GM23338 (cell line): ENCODE measurements around the gene SLC17A6. TPM values are rescaled to one million over a fixed set of nuclear protein-coding genes. Genes with fewer than 3 reads are reported as not detected.

Experiments used
- ATAC-seq: fragments of 200-7000 bp; cut with Tn5 transposase; 3 replicates; pipeline ENCODE4 v1.9.1; 2020
- DNase-seq: peaks from one replicate; pipeline ENCODE4 v3.0.0-alpha.2; 2015; ENCODE audit warnings: low spot score
- H2AFZ ChIP-seq: fragments of 200-600 bp; sonication (generic); 2 replicates; pipeline ENCODE4 v1.8.0; 2016; ENCODE audit warnings: antibody characterized with exemption, mild to moderate bottlenecking, moderate library complexity
- H3F3A ChIP-seq: fragments of 200-600 bp; sonication (generic); replicated peaks from 2 replicates; pipeline ENCODE4 v1.8.0; 2017; ENCODE audit warnings: antibody characterized with exemption, mixed run types, low read depth
- H3K27ac ChIP-seq: fragments of 200-600 bp; sonication (generic); 2 replicates; pipeline ENCODE4 v1.6.1; 2016; ENCODE audit warnings: low read depth
- H3K27me3 ChIP-seq: fragments of 200-600 bp; sonication (generic); 2 replicates; pipeline ENCODE4 v1.8.0; 2016; ENCODE audit warnings: mild to moderate bottlenecking, mixed run types, moderate library complexity; ENCODE audit not compliant: insufficient read depth
- H3K36me3 ChIP-seq: fragments of 200-600 bp; sonication (generic); 2 replicates; pipeline ENCODE4 v1.8.0; 2016; ENCODE audit warnings: mild to moderate bottlenecking; ENCODE audit not compliant: insufficient read depth
- H3K4me1 ChIP-seq: fragments of 200-600 bp; sonication (generic); 2 replicates; pipeline ENCODE4 v1.8.0; 2016; ENCODE audit warnings: mild to moderate bottlenecking, moderate library complexity; ENCODE audit not compliant: insufficient read depth
- H3K4me2 ChIP-seq: fragments of 200-600 bp; sonication (generic); 2 replicates; pipeline ENCODE4 v1.7.1; 2017; ENCODE audit warnings: mixed run types
- H3K4me3 ChIP-seq: fragments of 200-600 bp; sonication (generic); 2 replicates; pipeline ENCODE4 v1.6.1; 2016; ENCODE audit warnings: mixed run types
- H3K79me2 ChIP-seq: fragments of 200-600 bp; sonication (generic); replicated peaks from 2 replicates; pipeline ENCODE4 v1.8.0; 2017; ENCODE audit warnings: mild to moderate bottlenecking; ENCODE audit not compliant: insufficient read depth
- H3K9me2 ChIP-seq: fragments of 200-600 bp; sonication (generic); 2 replicates; pipeline ENCODE4 v1.8.0; 2017; ENCODE audit not compliant: insufficient read depth
- H4K20me1 ChIP-seq: fragments of 200-600 bp; sonication (generic); replicated peaks from 2 replicates; pipeline ENCODE4 v1.8.0; 2017; ENCODE audit warnings: mild to moderate bottlenecking; ENCODE audit not compliant: insufficient read depth
- H3K27ac Mint-ChIP-seq: 2 replicates; pipeline ENCODE4 v1.8.0; 2020; ENCODE audit warnings: inconsistent platforms, mild to moderate bottlenecking, moderate library complexity, mixed read lengths
- H3K27me3 Mint-ChIP-seq: 3 replicates; pipeline ENCODE4 v1.8.0; 2022; ENCODE audit warnings: low read depth, mild to moderate bottlenecking, moderate library complexity, mixed read lengths, inconsistent platforms; ENCODE audit not compliant: insufficient read depth, poor library complexity
- H3K36me3 Mint-ChIP-seq: 3 replicates; pipeline ENCODE4 v1.8.0; 2021; ENCODE audit warnings: low read depth, mild to moderate bottlenecking, inconsistent platforms, moderate library complexity, mixed read lengths
- H3K4me1 Mint-ChIP-seq: 3 replicates; pipeline ENCODE4 v1.8.0; 2020; ENCODE audit warnings: mild to moderate bottlenecking, inconsistent platforms, mixed read lengths
- H3K4me3 Mint-ChIP-seq: 3 replicates; pipeline ENCODE4 v1.8.0; 2021; ENCODE audit warnings: moderate library complexity, mild to moderate bottlenecking, inconsistent platforms, mixed read lengths
- H3K9me3 Mint-ChIP-seq: 3 replicates; pipeline ENCODE4 v1.8.0; 2020; ENCODE audit warnings: moderate library complexity, mild to moderate bottlenecking, inconsistent platforms, mixed read lengths
- CREB1 ChIP-seq: fragments of 250-450 bp; sonication (Bioruptor Pico); IDR thresholded peaks from 2 replicates; pipeline ENCODE4 v1.5.0; 2020; ENCODE audit warnings: low read depth, mild to moderate bottlenecking, moderate library complexity
- EZH2 ChIP-seq: fragments of 200-600 bp; sonication (generic); IDR thresholded peaks from one replicate; pipeline ENCODE4 v1.8.0; 2017; ENCODE audit warnings: antibody characterized with exemption, mild to moderate bottlenecking, low read depth; ENCODE audit not compliant: unreplicated experiment
- EZH2phosphoT487 ChIP-seq: fragments of 200-600 bp; sonication (generic); IDR thresholded peaks from one replicate; pipeline ENCODE4 v1.8.1; 2018; ENCODE audit warnings: antibody characterized with exemption; ENCODE audit not compliant: unreplicated experiment
- JUNB ChIP-seq: IDR thresholded peaks from one replicate; pipeline ENCODE4 v1.6.1; 2016; ENCODE audit warnings: antibody characterized with exemption; ENCODE audit not compliant: unreplicated experiment
- NANOG ChIP-seq: IDR thresholded peaks from 2 replicates; pipeline ENCODE4 v1.6.1; 2016; ENCODE audit warnings: antibody characterized with exemption, borderline replicate concordance
- POLR2AphosphoS5 ChIP-seq: IDR thresholded peaks from 2 replicates; pipeline ENCODE4 v1.6.1; 2016; ENCODE audit warnings: antibody characterized with exemption, low read depth
- STAT1 ChIP-seq: IDR thresholded peaks from one replicate; pipeline ENCODE4 v1.6.1; 2016; ENCODE audit warnings: antibody characterized with exemption; ENCODE audit not compliant: unreplicated experiment
- ZNF114 ChIP-seq: fragments of 250-450 bp; sonication (Bioruptor Pico); IDR thresholded peaks from 2 replicates; pipeline ENCODE4 v1.5.0; 2020; ENCODE audit warnings: mild to moderate bottlenecking, moderate library complexity
- ZNF331 ChIP-seq: fragments of 250-450 bp; sonication (Bioruptor Pico); IDR thresholded peaks from 2 replicates; pipeline ENCODE4 v1.5.0; 2020; ENCODE audit warnings: low read depth, mild to moderate bottlenecking, moderate library complexity
- polyA plus RNA-seq: library from polyadenylated mRNA; unstranded; fragments of >200 nt; fragmentation: Nextera tagmentation; extraction: Ambion mirVana; gene quantifications from 2 replicates; pipeline ENCODE4 v1.2.1, GENCODE V29; 2016
- total RNA-seq: library from RNA; depleted of rRNA; stranded (reverse); fragments of >200 nt; shearing (Covaris generic); gene quantifications from 2 replicates; pipeline ENCODE4 v1.2.3, GENCODE V29; 2014
- TF ChIP-seq, protein P1 (sequence below), 2 experiments: fragments of 200-600 bp in 1 of 2; sonication (generic) in 1 of 2; conservative IDR thresholded peaks; 2 replicates each; pipeline versions ENCODE4 v1.5.1 to v1.6.1; 2016 to 2017; ENCODE audit warnings: antibody characterized with exemption in 2 of 2, low read depth in 2 of 2, mild to moderate bottlenecking in 2 of 2, moderate library complexity in 1 of 2
- TF ChIP-seq, protein P2 (sequence below): fragments of 250-450 bp; sonication (Bioruptor Pico); IDR thresholded peaks from 2 replicates; pipeline ENCODE4 v1.5.0; 2020; ENCODE audit warnings: mild to moderate bottlenecking, moderate library complexity
- TF ChIP-seq, protein P3 (sequence below): IDR thresholded peaks from one replicate; pipeline ENCODE4 v1.6.1; 2018; ENCODE audit warnings: antibody characterized with exemption; ENCODE audit not compliant: unreplicated experiment
- TF ChIP-seq, protein P4 (sequence below): IDR thresholded peaks from 2 replicates; pipeline ENCODE4 v1.6.1; 2016; ENCODE audit warnings: antibody characterized with exemption

Gene SLC17A6
- total and polyA plus RNA-seq, 2 experiments from 2014 or later: 0.31 TPM

DNA sequence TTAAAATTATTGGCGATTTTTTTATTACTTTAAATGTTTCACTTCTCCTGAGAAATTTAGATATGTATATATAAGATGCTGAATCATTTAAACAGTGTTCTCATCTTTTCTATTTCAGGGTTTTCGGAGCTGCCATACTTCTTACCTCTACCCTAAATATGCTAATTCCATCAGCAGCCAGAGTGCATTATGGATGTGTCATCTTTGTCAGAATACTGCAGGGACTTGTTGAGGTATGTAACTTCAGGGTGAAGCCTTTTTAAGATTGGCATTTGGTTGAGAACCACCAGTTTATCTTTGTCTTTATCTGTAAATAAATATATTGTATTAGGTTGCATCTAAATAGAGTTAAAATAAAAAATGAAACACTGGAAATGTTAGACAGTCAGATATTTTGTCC lies 21.1 kb downstream of the SLC17A6 start:
- ATAC-seq: no peak
- Histone ChIP-seq H4K20me1 (no peaks in the 10 kb centered on the region), H2AFZ (no peak overlapping the region), H3K4me1 (no peaks in the 10 kb centered on the region), H3K4me2 (no peak overlapping the region), H3F3A (no peaks in the 10 kb centered on the region), H3K36me3 (no peaks in the 10 kb centered on the region), H3K9me2 (no peaks in the 10 kb centered on the region), H3K4me3 (no peak overlapping the region), H3K27me3 (no peaks in the 10 kb centered on the region), H3K79me2 (no peaks in the 10 kb centered on the region), H3K27ac (no peak overlapping the region)
- Mint-ChIP-seq H3K4me1 (peaks cover 12% of the 10 kb centered on the region), H3K4me3 (no peak overlapping the region), H3K36me3 (no peaks in the 10 kb centered on the region), H3K9me3 (no peaks in the 10 kb centered on the region), H3K27me3 (no peaks in the 10 kb centered on the region), H3K27ac (no peak overlapping the region)
- DNase-seq: no peak
- no peak for TF ChIP-seq EZH2phosphoT487
- TF ChIP-seq JUNB: no peak
- no peak for TF ChIP-seq EZH2
- TF ChIP-seq STAT1: no peak
- TF ChIP-seq, protein P1, sequence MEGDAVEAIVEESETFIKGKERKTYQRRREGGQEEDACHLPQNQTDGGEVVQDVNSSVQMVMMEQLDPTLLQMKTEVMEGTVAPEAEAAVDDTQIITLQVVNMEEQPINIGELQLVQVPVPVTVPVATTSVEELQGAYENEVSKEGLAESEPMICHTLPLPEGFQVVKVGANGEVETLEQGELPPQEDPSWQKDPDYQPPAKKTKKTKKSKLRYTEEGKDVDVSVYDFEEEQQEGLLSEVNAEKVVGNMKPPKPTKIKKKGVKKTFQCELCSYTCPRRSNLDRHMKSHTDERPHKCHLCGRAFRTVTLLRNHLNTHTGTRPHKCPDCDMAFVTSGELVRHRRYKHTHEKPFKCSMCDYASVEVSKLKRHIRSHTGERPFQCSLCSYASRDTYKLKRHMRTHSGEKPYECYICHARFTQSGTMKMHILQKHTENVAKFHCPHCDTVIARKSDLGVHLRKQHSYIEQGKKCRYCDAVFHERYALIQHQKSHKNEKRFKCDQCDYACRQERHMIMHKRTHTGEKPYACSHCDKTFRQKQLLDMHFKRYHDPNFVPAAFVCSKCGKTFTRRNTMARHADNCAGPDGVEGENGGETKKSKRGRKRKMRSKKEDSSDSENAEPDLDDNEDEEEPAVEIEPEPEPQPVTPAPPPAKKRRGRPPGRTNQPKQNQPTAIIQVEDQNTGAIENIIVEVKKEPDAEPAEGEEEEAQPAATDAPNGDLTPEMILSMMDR (conservative IDR thresholded peaks at IDR 0.05; ENCODE audit: low read depth in 2 of 2): no peak
- TF ChIP-seq, protein P2, sequence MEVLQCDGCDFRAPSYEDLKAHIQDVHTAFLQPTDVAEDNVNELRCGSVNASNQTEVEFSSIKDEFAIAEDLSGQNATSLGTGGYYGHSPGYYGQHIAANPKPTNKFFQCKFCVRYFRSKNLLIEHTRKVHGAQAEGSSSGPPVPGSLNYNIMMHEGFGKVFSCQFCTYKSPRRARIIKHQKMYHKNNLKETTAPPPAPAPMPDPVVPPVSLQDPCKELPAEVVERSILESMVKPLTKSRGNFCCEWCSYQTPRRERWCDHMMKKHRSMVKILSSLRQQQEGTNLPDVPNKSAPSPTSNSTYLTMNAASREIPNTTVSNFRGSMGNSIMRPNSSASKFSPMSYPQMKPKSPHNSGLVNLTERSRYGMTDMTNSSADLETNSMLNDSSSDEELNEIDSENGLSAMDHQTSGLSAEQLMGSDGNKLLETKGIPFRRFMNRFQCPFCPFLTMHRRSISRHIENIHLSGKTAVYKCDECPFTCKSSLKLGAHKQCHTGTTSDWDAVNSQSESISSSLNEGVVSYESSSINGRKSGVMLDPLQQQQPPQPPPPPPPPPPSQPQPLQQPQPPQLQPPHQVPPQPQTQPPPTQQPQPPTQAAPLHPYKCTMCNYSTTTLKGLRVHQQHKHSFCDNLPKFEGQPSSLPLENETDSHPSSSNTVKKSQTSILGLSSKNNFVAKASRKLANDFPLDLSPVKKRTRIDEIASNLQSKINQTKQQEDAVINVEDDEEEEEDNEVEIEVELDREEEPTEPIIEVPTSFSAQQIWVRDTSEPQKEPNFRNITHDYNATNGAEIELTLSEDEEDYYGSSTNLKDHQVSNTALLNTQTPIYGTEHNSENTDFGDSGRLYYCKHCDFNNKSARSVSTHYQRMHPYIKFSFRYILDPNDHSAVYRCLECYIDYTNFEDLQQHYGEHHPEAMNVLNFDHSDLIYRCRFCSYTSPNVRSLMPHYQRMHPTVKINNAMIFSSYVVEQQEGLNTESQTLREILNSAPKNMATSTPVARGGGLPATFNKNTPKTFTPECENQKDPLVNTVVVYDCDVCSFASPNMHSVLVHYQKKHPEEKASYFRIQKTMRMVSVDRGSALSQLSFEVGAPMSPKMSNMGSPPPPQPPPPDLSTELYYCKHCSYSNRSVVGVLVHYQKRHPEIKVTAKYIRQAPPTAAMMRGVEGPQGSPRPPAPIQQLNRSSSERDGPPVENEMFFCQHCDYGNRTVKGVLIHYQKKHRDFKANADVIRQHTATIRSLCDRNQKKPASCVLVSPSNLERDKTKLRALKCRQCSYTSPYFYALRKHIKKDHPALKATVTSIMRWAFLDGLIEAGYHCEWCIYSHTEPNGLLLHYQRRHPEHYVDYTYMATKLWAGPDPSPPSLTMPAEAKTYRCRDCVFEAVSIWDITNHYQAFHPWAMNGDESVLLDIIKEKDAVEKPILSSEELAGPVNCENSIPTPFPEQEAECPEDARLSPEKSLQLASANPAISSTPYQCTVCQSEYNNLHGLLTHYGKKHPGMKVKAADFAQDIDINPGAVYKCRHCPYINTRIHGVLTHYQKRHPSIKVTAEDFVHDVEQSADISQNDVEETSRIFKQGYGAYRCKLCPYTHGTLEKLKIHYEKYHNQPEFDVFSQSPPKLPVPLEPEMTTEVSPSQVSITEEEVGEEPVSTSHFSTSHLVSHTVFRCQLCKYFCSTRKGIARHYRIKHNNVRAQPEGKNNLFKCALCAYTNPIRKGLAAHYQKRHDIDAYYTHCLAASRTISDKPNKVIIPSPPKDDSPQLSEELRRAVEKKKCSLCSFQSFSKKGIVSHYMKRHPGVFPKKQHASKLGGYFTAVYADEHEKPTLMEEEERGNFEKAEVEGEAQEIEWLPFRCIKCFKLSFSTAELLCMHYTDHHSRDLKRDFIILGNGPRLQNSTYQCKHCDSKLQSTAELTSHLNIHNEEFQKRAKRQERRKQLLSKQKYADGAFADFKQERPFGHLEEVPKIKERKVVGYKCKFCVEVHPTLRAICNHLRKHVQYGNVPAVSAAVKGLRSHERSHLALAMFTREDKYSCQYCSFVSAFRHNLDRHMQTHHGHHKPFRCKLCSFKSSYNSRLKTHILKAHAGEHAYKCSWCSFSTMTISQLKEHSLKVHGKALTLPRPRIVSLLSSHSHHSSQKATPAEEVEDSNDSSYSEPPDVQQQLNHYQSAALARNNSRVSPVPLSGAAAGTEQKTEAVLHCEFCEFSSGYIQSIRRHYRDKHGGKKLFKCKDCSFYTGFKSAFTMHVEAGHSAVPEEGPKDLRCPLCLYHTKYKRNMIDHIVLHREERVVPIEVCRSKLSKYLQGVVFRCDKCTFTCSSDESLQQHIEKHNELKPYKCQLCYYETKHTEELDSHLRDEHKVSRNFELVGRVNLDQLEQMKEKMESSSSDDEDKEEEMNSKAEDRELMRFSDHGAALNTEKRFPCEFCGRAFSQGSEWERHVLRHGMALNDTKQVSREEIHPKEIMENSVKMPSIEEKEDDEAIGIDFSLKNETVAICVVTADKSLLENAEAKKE (CRISPR knock-in tag): no peak
- TF ChIP-seq ZNF331: no peak
- TF ChIP-seq, protein P3, sequence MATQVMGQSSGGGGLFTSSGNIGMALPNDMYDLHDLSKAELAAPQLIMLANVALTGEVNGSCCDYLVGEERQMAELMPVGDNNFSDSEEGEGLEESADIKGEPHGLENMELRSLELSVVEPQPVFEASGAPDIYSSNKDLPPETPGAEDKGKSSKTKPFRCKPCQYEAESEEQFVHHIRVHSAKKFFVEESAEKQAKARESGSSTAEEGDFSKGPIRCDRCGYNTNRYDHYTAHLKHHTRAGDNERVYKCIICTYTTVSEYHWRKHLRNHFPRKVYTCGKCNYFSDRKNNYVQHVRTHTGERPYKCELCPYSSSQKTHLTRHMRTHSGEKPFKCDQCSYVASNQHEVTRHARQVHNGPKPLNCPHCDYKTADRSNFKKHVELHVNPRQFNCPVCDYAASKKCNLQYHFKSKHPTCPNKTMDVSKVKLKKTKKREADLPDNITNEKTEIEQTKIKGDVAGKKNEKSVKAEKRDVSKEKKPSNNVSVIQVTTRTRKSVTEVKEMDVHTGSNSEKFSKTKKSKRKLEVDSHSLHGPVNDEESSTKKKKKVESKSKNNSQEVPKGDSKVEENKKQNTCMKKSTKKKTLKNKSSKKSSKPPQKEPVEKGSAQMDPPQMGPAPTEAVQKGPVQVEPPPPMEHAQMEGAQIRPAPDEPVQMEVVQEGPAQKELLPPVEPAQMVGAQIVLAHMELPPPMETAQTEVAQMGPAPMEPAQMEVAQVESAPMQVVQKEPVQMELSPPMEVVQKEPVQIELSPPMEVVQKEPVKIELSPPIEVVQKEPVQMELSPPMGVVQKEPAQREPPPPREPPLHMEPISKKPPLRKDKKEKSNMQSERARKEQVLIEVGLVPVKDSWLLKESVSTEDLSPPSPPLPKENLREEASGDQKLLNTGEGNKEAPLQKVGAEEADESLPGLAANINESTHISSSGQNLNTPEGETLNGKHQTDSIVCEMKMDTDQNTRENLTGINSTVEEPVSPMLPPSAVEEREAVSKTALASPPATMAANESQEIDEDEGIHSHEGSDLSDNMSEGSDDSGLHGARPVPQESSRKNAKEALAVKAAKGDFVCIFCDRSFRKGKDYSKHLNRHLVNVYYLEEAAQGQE: no peak
- no peak for TF ChIP-seq NANOG
- TF ChIP-seq, protein P4, sequence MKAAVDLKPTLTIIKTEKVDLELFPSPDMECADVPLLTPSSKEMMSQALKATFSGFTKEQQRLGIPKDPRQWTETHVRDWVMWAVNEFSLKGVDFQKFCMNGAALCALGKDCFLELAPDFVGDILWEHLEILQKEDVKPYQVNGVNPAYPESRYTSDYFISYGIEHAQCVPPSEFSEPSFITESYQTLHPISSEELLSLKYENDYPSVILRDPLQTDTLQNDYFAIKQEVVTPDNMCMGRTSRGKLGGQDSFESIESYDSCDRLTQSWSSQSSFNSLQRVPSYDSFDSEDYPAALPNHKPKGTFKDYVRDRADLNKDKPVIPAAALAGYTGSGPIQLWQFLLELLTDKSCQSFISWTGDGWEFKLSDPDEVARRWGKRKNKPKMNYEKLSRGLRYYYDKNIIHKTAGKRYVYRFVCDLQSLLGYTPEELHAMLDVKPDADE: no peak
- TF ChIP-seq ZNF114 (CRISPR knock-in tag): no peak
- TF ChIP-seq POLR2AphosphoS5: no peak
- TF ChIP-seq CREB1: no peak
